IPS-NIHi7 (cell line): ENCODE measurements around the gene CCDC88C.

Source experiments
- DNase-seq: peaks from one replicate; pipeline ENCODE4 v3.0.0; 2012; ENCODE audit warnings: mixed read lengths; ENCODE audit errors: extremely low spot score

The CCDC88C gene

DNA sequence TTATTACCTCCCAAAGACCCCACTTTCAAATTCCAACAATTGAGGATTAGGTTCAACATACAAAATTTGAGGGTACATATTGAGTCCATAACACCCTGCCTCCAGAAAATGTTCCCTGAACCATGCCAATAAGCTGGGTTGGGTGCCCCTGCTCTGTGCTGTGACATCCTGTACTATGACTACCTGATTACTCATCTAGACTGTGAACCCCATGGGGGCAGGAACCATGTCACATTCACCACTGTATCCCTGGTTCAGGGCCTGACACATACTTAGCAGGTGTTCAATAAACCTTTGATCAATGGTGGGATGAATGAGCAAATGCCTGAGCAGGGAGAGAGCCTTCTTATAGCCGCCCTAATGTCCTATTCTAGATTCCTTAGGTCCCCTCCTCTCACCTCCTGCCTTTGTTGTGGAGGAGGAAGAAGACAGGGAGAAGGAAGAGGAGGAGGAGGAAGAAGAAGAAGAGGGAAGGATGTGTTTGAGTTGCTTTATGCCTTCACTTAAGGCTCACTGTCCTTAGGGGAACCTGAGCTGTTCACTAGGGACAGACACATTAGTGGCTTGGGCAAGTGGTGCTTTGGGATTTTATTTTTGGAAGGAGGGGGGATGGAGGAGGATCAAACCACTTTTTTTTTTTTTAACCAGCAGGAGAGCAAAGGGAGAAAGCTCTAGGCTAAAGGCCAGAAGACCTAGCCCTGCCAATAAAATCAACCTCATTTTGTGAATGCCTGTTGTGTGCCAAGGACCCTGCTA is 194.4 kb downstream of the CCDC88C start:
- DNase-seq: no peak
